Measurements from ENCODE around the gene KRI1. TPM values are rescaled to one million over a fixed set of nuclear protein-coding genes. Genes with fewer than 3 reads are reported as not detected.

Gene KRI1
- total and polyA plus RNA-seq, 2 of the 8 experiments (the other 6 are each of a cell fraction or from before 2014, with no cell fraction given) = 14.2 to 45.2 TPM

DNA sequence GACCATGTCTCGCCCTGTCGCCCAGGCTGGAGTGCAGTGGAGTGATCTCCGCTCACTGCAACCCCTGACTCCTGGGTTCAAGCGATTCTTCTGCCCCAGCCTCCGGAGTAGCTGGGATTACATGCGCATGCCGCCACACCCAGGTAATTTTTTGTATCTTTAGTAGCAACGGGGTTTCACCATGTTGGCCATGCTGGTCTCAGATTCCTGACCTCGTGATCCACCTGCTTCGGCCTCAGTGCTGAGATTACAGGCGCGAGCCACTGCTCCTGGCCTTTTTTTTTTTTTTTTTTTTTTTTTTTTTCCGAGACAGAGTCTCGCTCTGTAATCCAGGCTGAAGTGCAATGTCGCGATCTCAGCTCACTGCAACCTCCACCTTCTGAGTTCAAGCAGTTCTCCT is 57.8 kb downstream of the KRI1 start:
- Histone ChIP-seq H3K4me1 (replicated peaks in 1 of 4; ENCODE audit: control insufficient read depth in 3 of 4, insufficient read depth in 4 of 4, low read length in 3 of 4) (peaks cover 0 to 5% (median 3%) of the 10 kb centered on the region in 4 experiments; a peak in 5 of 7 replicates), H3K4me2 (ENCODE audit: insufficient read depth in 1 of 2, low read depth in 2 of 2, low read length in 2 of 2) (no peak overlapping the region), H2AK5ac (ENCODE audit: low read depth, low read length) (no peak overlapping the region), H3K23ac (ENCODE audit: insufficient read length) (no peak overlapping the region), H3K23me2 (ENCODE audit: low read depth, low read length) (peaks cover 4% of the 10 kb centered on the region; the same call in 1 of the 2 replicates), H3K36me3 (ENCODE audit: control insufficient read depth in 2 of 4, insufficient read depth in 4 of 4, low read length in 3 of 4) (no peaks in the 10 kb centered on the region), H3K9ac (replicated peaks in 1 of 4; ENCODE audit: extremely low read depth in 1 of 4, low read depth in 3 of 4, low read length in 3 of 4) (no peak overlapping the region), H2BK20ac (ENCODE audit: low read length) (no peak overlapping the region), H3K79me2 (ENCODE audit: control insufficient read depth in 1 of 2, insufficient read depth in 2 of 2, low read length in 2 of 2) (no peaks in the 10 kb centered on the region), H3K18ac (ENCODE audit: extremely low read depth, low read length) (no peak overlapping the region), H2BK5ac (ENCODE audit: low read depth, low read length) (no peak overlapping the region), H3K14ac (ENCODE audit: insufficient read length) (no peak overlapping the region), H4K8ac (ENCODE audit: extremely low read depth, insufficient read depth, low read length) (no peak overlapping the region), H4K20me1 (replicated peaks in 1 of 2; ENCODE audit: control insufficient read depth in 1 of 2, insufficient read depth in 2 of 2, low read length in 2 of 2) (peaks cover 1 to 2% of the 10 kb centered on the region in 2 experiments), H2BK120ac (replicated peaks; ENCODE audit: low read depth, low read length) (no peak overlapping the region), H4K91ac (replicated peaks; ENCODE audit: insufficient read length, low read length) (no peak overlapping the region), H4K5ac (ENCODE audit: insufficient read length, low read depth, low read length) (no peak overlapping the region), H3K79me1 (ENCODE audit: low read depth, low read length) (no peaks in the 10 kb centered on the region), H2AFZ (ENCODE audit: low read length) (no peak overlapping the region), H3K27ac (ENCODE audit: low read depth, low read length) (no peak overlapping the region), H2BK15ac (ENCODE audit: low read length) (no peak overlapping the region), H3K56ac (replicated peaks; ENCODE audit: insufficient read length, low read depth, low read length) (no peak overlapping the region), H3K4me3 (ENCODE audit: extremely low read depth in 1 of 4, insufficient read depth in 2 of 4, low read depth in 3 of 4, low read length in 4 of 4) (no peak overlapping the region), H2BK12ac (ENCODE audit: low read depth, low read length) (no peak overlapping the region), H3K4ac (replicated peaks; ENCODE audit: insufficient read length, low read depth, low read length) (no peak overlapping the region), H3K9me3 (ENCODE audit: insufficient read depth in 2 of 2, low read depth in 1 of 2, low read length in 1 of 2) (no peaks in the 10 kb centered on the region), H3K27me3 (replicated peaks in 1 of 4; ENCODE audit: control insufficient read depth in 3 of 4, extremely low read depth in 1 of 4, insufficient read depth in 3 of 4, low read length in 3 of 4) (peaks cover 2 to 7% (median 6%) of the 10 kb centered on the region in 4 experiments; a peak in 6 of 7 replicates)
- POLR2A ChIA-PET (ENCODE audit: partially characterized antibody) = interaction anchor here (1.0 to 1.8 kb wide), 5 partner anchors 8 to 193 kb away, joined by 3 to 6 read pairs (median 4); partner anchors contain the start of gene QTRT1
- CTCF ChIA-PET (ENCODE audit: partially characterized antibody) = interaction anchor here (0.7 to 6.5 kb wide), 15 partner anchors 10 to 87 kb away, joined by 3 to 55 read pairs (median 4); partner anchors contain the start of gene S1PR5
- DNase-seq (ENCODE audit: low read depth in 1 of 2, low spot score in 2 of 2) (no peak), FAIRE-seq (no peak)
- 97% methylated on average over 9 of the region's 16 CpGs; no CpG with 5 or more reads in 1 of the 2 experiments for WGBS, 2 experiments (ENCODE audit: extremely low coverage in 1 of 2, insufficient coverage in 1 of 2, insufficient read length in 1 of 2, insufficient replicate concordance in 2 of 2, low coverage in 1 of 2, low lambda C conversion rate in 2 of 2, missing lambda C conversion rate in 1 of 2)
- TF ChIP-seq SIN3A (conservative IDR thresholded peaks at IDR 0.05 in 1 of 2, IDR thresholded peaks at IDR 0.05 in 1 of 2; ENCODE audit: low read depth in 1 of 2, low read length in 2 of 2) = no peak
- TF ChIP-seq KDM4A (IDR thresholded peaks at IDR 0.05; ENCODE audit: low read depth, low read length, severe bottlenecking) = no peak
- TF ChIP-seq, protein P1, sequence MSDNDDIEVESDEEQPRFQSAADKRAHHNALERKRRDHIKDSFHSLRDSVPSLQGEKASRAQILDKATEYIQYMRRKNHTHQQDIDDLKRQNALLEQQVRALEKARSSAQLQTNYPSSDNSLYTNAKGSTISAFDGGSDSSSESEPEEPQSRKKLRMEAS (IDR thresholded peaks at IDR 0.05) = no peak
- TF ChIP-seq, protein P2, sequence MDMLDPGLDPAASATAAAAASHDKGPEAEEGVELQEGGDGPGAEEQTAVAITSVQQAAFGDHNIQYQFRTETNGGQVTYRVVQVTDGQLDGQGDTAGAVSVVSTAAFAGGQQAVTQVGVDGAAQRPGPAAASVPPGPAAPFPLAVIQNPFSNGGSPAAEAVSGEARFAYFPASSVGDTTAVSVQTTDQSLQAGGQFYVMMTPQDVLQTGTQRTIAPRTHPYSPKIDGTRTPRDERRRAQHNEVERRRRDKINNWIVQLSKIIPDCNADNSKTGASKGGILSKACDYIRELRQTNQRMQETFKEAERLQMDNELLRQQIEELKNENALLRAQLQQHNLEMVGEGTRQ (IDR thresholded peaks at IDR 0.05; ENCODE audit: low read length) = no peak
- no peak for TF ChIP-seq NRF1 (IDR thresholded peaks at IDR 0.05; ENCODE audit: low read depth, low read length)
- TF ChIP-seq KDM5A (IDR thresholded peaks at IDR 0.05; ENCODE audit: low read length) = no peak
- no peak for TF ChIP-seq HDAC6 (IDR thresholded peaks at IDR 0.05; ENCODE audit: low read depth, low read length)
- no peak for TF ChIP-seq BACH1 (IDR thresholded peaks at IDR 0.05; ENCODE audit: low read length)
- TF ChIP-seq EZH2 (IDR thresholded peaks at IDR 0.05; ENCODE audit: low read depth, low read length, severe bottlenecking) = no peak
- no peak for TF ChIP-seq MAFK (IDR thresholded peaks at IDR 0.05; ENCODE audit: low read depth, low read length)
- no peak for TF ChIP-seq RXRA (IDR thresholded peaks at IDR 0.05; ENCODE audit: insufficient read depth, low read depth, low read length)
- TF ChIP-seq POLR2A (IDR thresholded peaks at IDR 0.05; ENCODE audit: control extremely low read depth in 1 of 2, low read depth in 2 of 2, low read length in 2 of 2) = no peak
- TF ChIP-seq JUN (IDR thresholded peaks at IDR 0.05; ENCODE audit: low read depth, low read length) = no peak
